Measurements from ENCODE around the gene DUOXA2.
"Not testable (repeated sequence)": the region's sequence is repeated elsewhere in the genome, so short reads cannot be mapped to it uniquely, and the experiment has no call there.

Gene DUOXA2

DNA sequence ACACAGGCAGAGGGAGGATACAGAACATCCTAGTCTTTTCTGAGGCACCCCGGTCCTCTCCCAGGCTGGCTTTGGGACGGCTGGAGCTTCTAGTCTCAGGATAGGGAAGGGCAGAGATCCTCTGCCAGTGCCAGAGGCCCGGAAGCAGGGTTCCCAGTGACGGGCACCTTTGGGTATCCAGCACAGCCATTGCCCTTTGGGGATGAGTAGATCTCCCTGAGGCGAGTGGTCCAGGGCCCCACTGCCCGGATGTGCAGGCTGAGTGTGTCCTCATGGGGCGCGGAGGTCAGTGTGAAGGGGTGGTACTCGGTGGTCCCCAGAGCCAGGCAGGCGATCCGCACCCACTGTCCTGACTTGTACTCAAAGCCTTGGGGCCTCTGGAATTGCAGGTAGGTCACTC lies 18.5 kb upstream of the DUOXA2 start:
- DNase-seq (ENCODE audit: low spot score) (no peak), FAIRE-seq (no peak)

DNA sequence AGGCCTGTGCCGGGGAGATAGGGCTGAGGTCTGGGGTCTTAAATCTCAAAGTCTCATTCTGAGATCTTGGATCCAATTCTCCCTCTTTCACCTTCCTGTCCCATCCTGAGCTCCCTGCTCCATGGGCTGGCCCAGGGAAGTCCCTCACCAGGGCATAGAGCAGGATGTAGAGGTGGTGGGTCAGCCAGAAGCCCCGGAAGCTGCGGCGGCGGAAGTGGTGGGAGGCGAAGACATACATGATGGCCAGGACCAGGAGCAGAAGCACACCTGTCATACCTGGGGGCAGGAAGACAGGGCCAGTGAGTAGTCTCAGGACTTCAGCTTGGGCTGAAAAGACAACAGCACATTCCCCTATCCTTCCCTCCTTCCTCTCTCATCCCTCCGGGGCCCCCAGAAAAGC lies 16.7 kb upstream of the DUOXA2 start:
- FAIRE-seq (no peak), DNase-seq (ENCODE audit: low spot score) (no peak)

DNA sequence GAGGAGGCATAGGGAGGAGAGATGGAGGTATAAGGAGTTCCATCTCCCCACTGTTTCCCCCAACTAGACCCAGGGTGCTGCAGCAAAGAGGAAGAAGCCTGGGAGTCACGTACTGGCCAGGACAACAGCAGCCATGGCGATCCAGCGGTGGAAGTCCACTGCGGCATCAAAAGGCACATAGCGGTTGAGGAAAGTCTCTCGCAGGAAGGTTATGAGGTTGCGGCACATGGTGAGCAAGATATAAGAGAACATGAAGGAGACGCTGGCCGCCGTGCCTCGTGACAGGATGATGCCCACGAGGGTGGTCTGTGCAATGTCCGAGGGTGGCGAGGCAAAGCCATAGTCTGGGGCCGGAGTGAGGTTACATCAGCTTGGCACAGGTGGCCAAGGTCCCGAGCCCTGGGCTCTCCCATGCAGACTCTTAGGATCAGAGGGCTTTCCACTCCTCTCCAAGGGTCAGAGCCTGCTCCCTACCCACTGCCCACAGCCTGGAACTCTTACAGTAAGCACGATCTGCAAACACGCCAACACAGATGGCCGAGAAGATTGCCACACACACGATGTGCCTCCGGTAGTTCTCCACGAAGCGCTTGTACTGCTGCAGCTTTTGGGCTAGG lies 14.5 kb upstream of the DUOXA2 start:
- FAIRE-seq: no peak
- DNase-seq (ENCODE audit: low spot score): no peak

DNA sequence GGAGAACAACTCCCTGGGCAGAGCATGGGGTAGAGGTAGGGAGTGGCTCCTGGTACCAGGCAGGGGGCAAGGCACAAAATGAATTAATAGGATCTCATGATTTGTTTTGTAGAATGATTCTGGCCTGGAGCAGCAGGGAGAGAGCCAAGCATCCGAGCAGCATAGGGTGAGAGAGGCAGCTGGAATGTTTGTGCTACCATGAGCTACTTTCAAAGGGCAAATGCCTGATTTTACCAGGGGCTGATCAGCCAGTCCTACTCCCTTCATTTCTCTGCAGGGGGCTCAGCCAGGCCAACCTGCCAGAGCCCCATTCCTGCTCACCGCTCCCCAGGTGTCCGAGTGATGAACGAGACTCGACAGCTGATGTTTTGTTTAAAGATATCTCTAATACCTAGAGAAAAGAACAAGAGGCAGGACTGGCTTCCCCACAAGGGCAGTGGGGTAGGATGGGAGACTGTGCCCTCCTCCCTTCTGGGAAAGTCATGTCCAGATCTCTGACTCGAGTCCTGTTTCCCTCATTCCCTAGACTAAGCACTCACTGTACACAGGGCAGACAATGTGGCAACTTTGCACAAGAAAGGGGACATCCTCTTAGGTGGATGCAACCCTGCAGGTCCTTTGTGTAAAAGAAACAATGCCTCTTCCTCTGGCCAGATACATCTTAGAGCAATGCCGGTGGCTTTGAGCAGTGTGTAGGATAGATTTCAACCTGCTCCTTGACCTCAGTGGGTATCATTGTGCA lies 13.1 kb upstream of the DUOXA2 start:
- DNase-seq (ENCODE audit: low spot score) (no peak), FAIRE-seq (no peak)

DNA sequence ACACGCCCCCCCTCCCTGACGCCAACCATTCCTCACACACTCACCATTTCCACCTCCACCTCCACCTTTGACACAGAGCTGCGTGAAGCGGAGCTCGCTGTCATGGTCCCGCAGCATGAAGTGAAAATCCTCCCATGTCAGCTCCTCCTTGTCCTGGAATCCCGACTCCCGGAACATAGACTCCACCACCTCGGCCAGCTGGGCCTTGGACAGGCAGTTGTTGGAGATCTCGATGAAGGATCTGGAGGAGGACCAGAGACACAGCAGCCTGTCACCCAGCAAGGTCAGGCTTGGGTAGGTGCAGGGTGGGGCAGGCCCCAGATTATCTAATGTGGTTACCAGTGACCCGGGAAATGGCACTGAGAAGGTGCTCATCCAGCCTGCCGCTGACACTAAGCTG lies 12.4 kb upstream of the DUOXA2 start:
- no peak for FAIRE-seq
- DNase-seq (ENCODE audit: low spot score): no peak

DNA sequence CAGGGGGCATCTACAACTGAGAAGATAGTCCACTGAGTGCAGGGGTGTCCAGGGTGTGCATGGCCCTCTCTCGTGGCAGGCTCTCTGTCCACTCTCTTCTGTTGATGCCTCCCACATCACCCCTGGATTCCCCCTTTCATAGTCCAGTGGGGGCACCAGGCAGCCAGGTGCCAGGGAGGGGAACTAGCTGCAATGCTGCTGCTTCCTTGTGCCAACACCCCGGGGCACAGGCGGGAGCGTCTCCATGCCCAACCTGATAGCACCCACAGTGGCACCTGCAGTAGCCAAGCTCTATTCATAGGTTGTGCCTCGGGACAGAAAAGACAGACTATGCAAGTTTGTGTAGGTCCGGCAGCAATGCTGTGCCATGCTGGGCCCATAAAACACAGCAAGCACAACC lies 11.9 kb upstream of the DUOXA2 start:
- DNase-seq (ENCODE audit: low spot score) (no peak), FAIRE-seq (no peak)

DNA sequence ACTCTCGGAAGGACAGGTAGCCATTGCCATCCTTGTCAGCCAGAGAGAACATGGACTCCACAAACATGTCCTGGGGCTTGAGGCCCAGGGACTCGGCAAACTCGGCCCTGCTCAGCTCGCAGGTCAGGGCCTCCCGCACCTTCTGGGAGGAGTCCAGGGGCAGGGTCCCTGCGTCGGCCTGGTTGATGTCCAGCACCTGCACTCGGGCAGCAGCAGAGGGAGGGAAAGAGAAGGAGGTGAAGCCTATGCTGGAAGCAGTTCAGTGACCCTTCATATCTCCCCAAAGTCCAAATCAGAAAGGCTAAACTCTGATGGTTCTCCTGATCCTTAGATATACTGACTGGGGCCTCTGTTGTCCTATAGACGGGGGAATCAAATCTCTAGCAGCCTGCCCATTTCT lies 10.0 kb upstream of the DUOXA2 start:
- not testable (repeated sequence) for DNase-seq (ENCODE audit: low spot score); FAIRE-seq

DNA sequence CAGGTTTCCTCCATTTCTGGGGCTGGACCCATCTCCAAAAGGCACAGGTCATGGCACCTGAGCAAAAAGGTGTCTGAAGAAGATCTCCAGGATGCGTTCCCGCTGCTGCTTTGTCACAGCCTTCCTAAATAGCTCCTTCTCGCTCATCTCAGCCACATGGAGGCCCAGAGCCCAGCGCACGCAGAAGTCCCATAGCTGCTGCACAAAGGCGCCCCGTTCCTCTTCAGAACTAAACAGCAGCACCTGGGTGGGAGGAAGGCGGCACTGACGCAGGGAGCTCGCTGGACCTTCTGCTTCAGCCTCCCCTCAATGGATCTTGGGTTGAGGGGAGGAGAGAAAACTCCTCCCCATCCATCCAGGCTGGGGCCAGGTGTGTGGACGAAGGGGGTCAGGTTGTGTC lies 8.5 kb upstream of the DUOXA2 start:
- DNase-seq (ENCODE audit: low spot score) (no peak), FAIRE-seq (no peak)

DNA sequence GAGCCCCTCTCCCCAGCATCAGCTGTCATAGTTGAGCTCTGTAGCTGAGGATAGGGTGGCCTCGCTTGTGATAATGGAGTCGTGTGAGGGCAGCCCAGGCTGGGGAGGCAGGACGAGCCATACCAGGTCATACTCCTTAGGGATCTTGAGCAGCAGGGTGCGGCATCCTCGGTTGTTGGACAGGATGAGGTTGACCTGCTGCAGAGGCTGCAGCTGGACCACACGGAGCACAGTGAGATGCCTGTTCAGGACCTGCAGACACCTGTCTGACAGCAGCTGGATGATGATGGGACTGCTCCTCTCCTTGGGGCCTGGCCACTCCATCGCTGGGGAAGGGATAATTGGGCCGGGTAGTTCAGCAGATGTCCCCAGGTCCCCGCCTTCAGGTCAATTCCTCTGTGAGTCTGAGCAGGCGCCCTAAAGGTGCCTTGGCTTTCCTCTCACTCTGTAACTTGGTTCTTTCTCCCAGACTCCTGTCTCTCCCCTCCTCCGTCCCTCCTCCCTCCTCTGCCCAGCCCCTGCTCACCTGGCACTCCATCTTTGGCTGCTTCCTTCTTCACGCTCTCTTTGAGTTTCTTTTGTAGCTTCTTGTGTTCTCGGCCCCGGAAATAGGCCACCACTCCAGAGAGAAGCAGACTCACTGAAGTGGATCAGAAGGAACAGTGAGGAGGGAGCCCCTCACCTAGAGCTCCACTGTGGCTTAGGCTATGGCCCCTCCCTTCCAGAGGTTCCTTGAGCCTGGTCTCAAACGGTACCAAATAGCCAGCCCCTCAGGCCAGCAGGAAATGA lies 7.9 kb upstream of the DUOXA2 start:
- DNase-seq (ENCODE audit: low spot score) (no peak), FAIRE-seq (no peak)

DNA sequence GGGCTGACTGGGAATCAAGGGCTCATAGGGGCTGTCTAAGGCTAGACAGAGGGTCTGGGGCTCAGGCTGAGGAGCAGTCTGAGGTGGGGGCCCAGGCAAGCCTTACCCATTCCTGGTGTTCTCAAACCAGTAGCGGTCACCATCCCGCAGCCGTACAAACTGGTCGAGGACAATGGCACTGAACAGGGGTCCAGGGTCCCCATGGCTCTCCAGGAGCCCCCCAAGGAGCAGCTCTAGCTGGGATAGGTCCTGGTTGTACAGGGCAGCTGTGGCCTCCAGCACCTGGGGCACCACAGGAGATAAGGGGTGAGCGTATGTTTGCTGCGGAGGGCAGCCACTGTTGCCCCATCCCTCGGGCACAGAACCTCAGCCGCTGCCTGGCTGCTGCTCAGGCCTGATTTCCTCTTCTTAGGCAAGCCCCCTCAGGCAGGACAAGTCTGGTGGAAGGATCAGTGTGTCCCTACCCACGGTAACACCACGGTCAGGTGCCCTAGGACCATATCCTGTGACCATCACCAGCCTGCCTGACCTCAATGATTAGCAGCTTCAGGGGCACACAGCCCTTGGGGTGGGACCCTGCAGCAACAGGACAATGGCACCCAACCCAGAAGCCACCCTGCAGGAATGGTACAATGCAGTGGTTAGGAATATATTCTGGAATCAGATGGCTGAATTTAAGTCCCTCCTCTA lies 6.0 kb upstream of the DUOXA2 start:
- DNase-seq (ENCODE audit: low spot score) (no peak), FAIRE-seq (no peak)

DNA sequence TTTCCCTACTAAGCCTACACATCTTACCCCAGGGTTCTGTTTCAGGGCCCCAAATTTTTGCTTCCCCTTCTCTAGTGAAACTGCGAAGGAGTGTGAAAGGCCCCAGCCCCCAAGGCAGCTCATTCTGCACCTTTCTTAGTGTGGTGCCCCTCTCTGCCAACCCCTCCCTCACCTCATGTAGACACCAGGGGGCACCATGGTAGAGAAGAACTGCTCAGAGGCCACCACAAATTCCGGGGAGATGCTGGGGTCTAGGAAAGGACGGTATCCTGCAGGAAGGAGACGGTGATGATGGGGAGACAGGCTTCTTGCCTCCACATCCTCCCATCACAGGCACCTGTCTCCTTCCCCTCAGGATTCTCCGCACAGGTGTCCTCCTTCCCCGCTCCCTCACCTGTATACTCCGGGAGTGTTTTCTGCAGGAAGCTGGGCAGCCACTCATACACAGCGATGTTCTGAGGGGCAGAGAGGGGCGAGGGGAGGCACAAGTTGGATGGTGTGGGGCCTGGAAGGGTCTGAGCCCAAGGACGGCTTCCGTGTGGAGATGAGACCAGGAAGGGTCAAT lies 3.8 kb upstream of the DUOXA2 start:
- no peak for FAIRE-seq
- no peak for DNase-seq (ENCODE audit: low spot score)

DNA sequence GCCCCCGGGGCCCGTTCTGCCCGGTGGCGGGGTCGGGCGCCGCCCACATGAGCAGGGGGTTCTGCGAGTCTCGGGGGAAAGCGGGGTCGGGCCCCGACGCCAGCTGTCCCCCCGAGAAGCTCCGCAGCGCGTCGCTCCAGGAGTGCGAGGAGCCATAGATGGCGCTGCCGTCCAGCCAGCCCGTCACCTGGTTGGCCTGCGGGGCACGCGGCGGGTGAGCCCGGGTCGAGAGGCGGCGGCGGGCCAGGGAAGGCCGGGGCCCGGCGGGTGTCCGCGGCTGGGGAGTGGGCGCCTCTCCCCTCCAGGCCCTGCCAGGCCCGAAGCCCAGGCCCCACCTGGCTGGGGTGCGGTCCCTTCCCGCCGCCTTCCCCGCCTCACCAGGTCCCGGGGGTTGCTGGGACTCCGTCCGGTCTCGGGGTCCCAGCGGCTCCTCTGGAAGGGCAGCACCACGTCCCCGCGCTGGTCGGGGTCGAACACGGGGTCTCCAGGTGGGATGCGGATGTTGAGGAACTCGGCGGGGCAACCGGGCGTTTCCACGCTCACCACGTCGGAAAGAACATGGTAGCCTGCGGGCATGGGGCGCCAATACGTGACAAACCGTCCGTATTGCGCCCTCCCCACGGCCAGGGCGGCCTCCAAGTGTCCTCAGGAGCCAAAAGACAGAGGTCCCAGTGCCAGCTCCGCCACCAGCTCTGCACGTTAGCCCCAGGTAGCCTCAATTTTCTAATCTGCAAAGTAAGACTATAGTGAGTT lies 2.6 kb upstream of the DUOXA2 start:
- DNase-seq (ENCODE audit: low spot score) (no peak), FAIRE-seq (no peak)

DNA sequence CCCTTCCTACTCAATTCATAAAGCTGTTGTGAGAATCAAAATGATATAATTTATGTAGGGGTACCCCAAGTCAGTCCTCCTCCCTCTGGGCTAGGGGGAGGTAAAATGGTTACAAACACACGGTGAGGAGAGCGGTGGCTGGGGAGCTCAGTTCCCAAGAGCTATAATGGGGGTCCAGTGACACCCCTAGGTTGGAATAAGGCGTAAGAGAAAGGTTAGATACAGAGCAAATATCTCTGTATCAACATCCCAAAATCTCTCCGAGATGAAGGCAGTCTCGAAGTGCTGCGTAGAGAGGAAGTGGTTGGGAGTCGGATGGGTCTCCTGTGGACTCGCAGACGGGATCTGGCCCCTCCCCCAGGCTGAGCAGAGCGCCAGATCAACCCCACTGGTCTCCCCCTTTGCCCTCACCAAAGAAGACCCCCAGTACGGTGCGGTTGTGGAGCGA lies 2.0 kb upstream of the DUOXA2 start:
- FAIRE-seq (no peak), DNase-seq (ENCODE audit: low spot score) (no peak)

DNA sequence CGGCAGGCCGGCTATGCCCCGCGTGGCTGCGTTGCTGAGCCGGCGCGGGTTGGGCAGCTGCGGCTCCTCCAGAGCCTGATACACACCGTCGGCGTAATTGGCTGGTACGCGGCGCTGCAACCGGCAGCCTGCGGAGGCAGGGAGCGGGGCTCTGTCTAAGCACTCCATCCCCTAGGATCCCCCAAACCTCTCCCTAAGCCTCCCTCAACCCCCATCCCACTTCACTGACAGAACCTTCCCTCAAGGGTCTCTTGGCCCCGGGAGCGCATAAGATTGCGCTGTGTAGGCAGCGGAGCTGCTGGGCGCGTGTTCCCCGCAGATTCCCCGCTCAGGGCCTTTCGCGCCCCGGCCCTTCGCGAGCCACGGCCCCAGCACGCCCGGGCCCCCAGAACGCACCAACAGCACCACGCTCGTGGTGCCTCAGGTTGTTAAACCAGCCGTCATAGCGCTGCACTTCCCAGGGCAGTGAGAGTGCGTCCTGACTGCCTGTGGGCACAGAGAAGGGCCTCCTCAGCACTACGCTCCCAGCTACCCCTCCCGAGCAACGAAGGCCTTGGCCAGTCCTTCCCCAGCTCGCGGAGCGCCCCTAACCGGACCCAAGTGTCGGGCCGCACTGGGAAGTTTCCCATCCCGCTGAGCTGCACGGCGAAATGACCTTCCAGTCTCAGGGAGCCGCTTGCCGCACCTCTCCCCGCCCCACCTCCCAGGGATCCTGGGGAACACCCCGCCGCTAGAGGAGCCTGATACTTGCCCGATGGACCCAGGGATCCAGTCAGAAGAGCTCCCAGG lies 1.3 kb upstream of the DUOXA2 start:
- FAIRE-seq (no peak), DNase-seq (ENCODE audit: low spot score) (no peak)

DNA sequence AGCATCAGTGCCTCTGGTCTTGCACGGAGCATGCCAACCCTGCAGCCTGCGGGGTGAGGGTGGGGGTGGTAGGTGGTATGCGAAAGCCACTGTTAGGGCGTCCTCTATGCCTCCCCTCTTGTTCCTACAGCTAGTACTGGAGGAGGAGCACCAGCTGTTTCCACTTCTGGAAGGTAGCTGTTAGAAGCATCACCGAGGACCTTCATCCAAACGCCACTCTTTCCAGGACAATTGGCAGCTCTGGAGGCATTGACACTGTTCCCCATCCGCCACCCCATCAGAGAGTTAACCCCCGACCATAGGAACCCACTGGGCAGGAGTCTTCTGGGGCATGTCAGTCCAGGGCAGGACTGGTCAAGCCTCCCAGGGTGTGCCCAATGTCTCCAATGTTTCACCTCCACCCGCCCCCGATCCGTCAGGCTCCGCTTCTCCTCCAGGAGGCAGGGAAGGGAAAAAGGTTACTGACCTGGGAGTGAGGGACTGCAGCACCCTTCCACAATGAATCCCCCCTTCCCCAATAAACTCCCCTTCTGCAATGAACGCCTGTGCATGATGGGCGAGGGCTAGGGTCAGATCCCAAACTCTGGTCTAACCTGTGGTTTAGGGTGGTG lies 641 bp upstream of the DUOXA2 start:
- no peak for FAIRE-seq
- DNase-seq (ENCODE audit: low spot score): no peak

DNA sequence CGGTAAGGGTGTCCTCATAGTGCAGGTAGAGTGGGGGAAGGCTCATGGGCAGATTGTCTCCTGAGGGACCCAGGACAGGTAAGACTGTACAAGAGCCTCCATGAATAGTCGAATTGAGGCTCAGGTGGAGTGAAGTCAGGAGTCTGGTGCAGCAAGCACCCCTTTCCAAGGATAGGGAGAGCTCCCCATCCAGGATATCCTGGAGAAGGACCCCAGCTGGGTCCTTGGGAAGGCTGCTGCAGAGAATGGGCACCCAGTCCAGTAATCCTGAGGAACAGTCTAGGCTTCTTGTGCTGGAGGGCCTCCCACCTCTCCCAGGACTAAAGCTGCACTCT lies 592 bp downstream of the DUOXA2 start:
- DNase-seq (ENCODE audit: low spot score) (no peak), FAIRE-seq (no peak)

DNA sequence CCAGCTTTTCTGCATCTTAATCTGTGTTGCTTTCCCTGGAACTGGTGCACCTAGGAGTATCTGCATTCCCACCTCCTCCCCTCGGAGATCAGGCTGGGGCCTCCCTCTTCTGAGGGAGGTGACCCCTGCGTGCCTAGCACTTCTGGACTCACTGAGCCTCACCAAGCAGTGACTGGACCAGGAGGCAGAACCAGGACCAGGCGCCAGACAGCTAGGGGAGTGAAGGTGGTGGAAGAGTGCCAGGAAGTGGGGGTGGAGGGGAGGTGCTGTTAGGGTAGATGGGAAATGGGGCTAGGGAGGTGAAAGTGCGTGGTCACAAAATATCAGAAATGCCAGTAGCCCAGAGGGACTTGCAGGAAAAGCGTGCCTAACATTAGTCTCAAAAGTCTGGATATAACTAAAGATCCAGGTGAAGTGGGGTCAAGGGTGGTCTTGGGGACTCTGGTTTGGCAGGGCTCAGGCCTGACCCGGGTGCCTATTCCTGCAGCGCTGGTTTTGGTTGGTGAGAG lies 1.2 kb downstream of the DUOXA2 start:
- DNase-seq (ENCODE audit: low spot score) (no peak), FAIRE-seq (no peak)

DNA sequence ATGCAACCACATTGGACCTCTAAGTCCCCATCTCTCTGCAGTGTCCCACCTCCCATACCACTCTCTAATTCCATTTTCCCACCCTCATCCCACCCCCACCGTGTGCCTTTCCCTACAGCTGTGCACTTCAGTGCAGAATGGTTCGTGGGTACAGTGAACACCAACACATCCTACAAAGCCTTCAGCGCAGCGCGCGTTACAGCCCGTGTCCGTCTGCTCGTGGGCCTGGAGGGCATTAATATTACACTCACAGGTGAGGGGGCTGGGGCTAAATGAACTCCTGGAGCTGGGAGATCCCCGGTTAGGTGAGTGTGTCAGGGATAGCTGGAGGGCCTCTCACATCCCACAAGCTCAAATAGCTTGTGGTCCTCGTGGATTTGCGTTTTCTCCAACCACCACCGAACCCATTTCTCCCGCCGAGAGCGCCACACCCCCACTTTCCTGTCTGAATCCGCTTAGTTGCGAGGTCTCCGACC lies 1.9 kb downstream of the DUOXA2 start:
- FAIRE-seq (no peak), DNase-seq (ENCODE audit: low spot score) (no peak)
